K562 (cell line): Measurements from ENCODE around the gene ARHGEF6. TPM values are rescaled to one million over a fixed set of nuclear protein-coding genes. Genes with fewer than 3 reads are reported as not detected.

Experiments used
- AFF4 ChIP-seq: sonication (generic); formaldehyde crosslinking; IDR thresholded peaks from 2 replicates; pipeline ENCODE4 v1.8.0; 2023; ENCODE audit warnings: mild to moderate bottlenecking, missing genetic modification reagents
- BRD4 ChIP-seq: fragments of 200-600 bp; sonication (generic); IDR thresholded peaks from 2 replicates; pipeline ENCODE4 v1.6.1; 2017; ENCODE audit warnings: inconsistent platforms
- BRD9 ChIP-seq: fragments of 450-650 bp; IDR thresholded peaks from 2 replicates; pipeline ENCODE4 v1.6.1; 2018; ENCODE audit warnings: low read depth; ENCODE audit not compliant: partially characterized antibody
- HOXB6 ChIP-seq: fragments of 250-450 bp; sonication (Bioruptor Pico); IDR thresholded peaks from 2 replicates; pipeline ENCODE4 v1.5.1; 2022; ENCODE audit warnings: mild to moderate bottlenecking, borderline replicate concordance
- KAT2B ChIP-seq: IDR thresholded peaks from one replicate; pipeline ENCODE4 v1.6.1; 2012; ENCODE audit warnings: low read depth, mild to moderate bottlenecking, control low read depth, inconsistent platforms, low read length, moderate library complexity
- MCM3 ChIP-seq: fragments of 450-650 bp; IDR thresholded peaks from 2 replicates; pipeline ENCODE4 v1.6.1; 2016
- MEF2D ChIP-seq: conservative IDR thresholded peaks from 2 replicates; pipeline ENCODE4 v1.6.1; 2016; ENCODE audit warnings: low read depth, missing genetic modification characterization, missing compliant biosample characterization
- MITF ChIP-seq: IDR thresholded peaks from 2 replicates; pipeline ENCODE4 v1.6.1; 2014; ENCODE audit warnings: antibody characterized with exemption
- ZNF445 ChIP-seq: fragments of 250-450 bp; sonication (Bioruptor Pico); IDR thresholded peaks from 2 replicates; pipeline ENCODE4 v1.4.0; 2020; ENCODE audit warnings: low read depth, mild to moderate bottlenecking, moderate library complexity
- ZNF655 ChIP-seq: fragments of 250-450 bp; sonication (Bioruptor Pico); IDR thresholded peaks from 2 replicates; pipeline ENCODE4 v1.5.0; 2021
- polyA plus RNA-seq, 8 experiments: library from polyadenylated mRNA; depleted of rRNA in 4 of 8; stranded (reverse) in 5 of 8; unstranded in 3 of 8; fragments of >200 nt; fragmentation: Nextera tagmentation in 2 of 8; fragmentation: Illumina TruSeq in 1 of 8; extraction: Ambion mirVana in 2 of 8; extraction: Trizol in 1 of 8; gene quantifications; 2 replicates each; pipeline versions ENCODE4 v1.2.1 to v1.2.3, GENCODE V29; 2011 to 2014; ENCODE audit warnings: inconsistent platforms in 1 of 8, missing spikeins in 1 of 8
- total RNA-seq, 7 experiments: library from RNA; depleted of rRNA in 6 of 7; stranded (reverse); fragments of >200 nt in 6 of 7; fragmentation: Illumina TruSeq in 2 of 7; extraction: Trizol in 2 of 7; gene quantifications; 2 replicates each; pipeline versions ENCODE4 v1.2.1 to v1.2.3, GENCODE V29; 2011 to 2021; ENCODE audit warnings: low replicate concordance in 1 of 7

The ARHGEF6 gene
- total and polyA plus RNA-seq, 9 of the 15 experiments (the other 6 are each of a cell fraction or from before 2014, with no cell fraction given): 2.9 to 22.1 (median 13.3) TPM

DNA sequence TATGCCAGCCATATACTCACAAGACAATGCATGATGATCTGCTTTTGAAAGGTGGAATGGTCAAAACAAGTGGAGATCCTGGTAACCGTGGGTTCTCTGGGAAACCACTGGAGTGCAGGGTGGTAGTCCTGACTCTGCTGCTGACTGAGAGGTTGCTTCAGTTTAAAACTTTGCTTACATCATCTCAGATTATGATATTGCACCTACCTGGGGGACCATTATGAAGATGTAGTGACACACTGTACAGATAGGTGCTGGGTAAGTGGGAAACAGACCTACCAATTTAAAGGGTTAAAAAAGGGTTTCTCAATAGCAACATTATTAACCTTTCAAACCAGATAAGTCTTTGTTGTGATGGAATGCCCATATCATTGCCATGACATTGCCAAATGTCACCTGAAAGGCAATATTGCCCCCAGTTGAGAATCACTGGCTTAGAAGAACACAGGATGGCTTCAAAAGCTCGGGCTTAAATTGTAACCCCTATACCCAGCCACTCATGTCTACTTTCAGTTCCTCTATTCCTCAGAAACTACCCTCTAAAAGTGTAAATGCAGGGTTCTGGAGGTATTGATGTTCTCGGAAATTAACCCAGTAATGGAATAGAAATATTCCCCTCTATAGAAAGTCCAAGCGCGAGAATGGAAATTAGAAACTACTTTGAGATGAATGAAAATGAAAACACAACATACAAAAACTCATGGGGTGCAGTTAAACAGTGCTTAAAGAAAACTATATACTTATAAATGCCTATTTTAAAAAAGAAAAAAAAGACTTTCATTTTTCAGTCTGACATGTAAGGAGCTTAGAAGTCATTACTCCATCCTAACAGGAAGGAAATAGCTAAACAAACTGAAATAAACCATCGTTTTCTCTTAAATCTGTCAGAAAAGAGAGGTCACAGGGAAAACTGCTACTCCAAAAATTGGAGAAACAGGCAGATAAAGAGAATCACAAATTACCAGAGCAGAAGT is 65.8 kb downstream of the ARHGEF6 start (continued):
- TF ChIP-seq AFF4 (no peak), ZNF445 (CRISPR knock-in tag) (no peak), MITF (no peak), ZNF655 (no peak), BRD4 (no peak), MEF2D (tag) (no peak), HOXB6 (CRISPR knock-in tag) (no peak), BRD9 (no peak), KAT2B (no peak), MCM3 (no peak)
